ENCODE results near the gene NCKAP5.

NCKAP5 gene

DNA sequence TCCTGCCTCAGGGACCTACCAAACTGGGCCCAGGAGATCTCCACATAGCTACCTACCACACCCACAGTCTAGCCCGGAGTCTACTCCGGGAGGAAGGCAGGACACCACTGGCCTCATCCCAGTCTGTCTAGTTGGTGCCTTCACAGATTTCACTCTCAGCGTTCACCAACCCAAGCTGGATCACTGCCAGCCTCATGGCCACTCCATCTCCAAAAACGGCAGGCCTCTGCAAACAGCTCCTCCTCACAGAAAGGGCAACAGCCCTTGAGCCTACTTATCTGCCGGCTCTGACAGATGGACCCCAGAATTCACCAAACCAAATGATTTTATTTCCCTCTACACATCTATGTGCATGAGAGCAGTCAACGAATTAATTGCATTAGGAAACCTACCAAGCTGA lies 61.3 kb downstream of the NCKAP5 start:
- TF ChIP-seq, protein P1, sequence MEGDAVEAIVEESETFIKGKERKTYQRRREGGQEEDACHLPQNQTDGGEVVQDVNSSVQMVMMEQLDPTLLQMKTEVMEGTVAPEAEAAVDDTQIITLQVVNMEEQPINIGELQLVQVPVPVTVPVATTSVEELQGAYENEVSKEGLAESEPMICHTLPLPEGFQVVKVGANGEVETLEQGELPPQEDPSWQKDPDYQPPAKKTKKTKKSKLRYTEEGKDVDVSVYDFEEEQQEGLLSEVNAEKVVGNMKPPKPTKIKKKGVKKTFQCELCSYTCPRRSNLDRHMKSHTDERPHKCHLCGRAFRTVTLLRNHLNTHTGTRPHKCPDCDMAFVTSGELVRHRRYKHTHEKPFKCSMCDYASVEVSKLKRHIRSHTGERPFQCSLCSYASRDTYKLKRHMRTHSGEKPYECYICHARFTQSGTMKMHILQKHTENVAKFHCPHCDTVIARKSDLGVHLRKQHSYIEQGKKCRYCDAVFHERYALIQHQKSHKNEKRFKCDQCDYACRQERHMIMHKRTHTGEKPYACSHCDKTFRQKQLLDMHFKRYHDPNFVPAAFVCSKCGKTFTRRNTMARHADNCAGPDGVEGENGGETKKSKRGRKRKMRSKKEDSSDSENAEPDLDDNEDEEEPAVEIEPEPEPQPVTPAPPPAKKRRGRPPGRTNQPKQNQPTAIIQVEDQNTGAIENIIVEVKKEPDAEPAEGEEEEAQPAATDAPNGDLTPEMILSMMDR (IDR thresholded peaks at IDR 0.05; ENCODE audit: extremely low read depth, insufficient read depth, missing control alignments): no peak
- no peak for DNase-seq (ENCODE audit: low spot score)
- in situ Hi-C loops (cut with MboI; ENCODE audit: low pct_unique_long_range_greater_than_20kb, low sequenced_read_pairs, unreplicated experiment): no loop called here

- in situ Hi-C loops (cut with MboI; ENCODE audit: low pct_unique_long_range_greater_than_20kb, low sequenced_read_pairs, unreplicated experiment): no loop called here
- no peak for DNase-seq (ENCODE audit: low spot score)
- TF ChIP-seq, protein P1 (IDR thresholded peaks at IDR 0.05; ENCODE audit: extremely low read depth, insufficient read depth, missing control alignments): no peak
These were observed 63.4 kb downstream of the NCKAP5 start for GRCh38 chr2:133504566-133505505.

DNA sequence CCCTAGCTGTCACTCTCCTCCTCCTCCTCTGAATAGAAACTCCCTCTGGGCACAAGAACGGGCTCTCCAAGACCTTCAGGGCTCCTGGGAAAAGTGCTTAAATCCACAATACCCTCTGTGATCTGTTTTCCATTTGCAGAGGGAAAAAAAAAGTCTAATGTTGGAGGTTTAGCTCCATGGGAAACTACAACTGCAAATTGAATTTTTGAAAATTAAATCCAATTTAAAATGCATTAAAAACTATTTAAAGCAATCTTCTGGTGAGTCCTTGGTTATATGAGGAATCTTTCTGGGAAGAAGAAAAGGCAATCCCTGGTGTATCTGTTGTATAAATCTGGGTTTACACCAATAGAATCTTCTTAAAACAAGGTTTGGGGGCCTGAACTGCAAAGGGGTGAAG lies 64.3 kb downstream of the NCKAP5 start:
- in situ Hi-C loops (cut with MboI; ENCODE audit: low pct_unique_long_range_greater_than_20kb, low sequenced_read_pairs, unreplicated experiment): no loop called here
- TF ChIP-seq, protein P1 (IDR thresholded peaks at IDR 0.05; ENCODE audit: extremely low read depth, insufficient read depth, missing control alignments): no peak
- DNase-seq (ENCODE audit: low spot score): no peak

DNA sequence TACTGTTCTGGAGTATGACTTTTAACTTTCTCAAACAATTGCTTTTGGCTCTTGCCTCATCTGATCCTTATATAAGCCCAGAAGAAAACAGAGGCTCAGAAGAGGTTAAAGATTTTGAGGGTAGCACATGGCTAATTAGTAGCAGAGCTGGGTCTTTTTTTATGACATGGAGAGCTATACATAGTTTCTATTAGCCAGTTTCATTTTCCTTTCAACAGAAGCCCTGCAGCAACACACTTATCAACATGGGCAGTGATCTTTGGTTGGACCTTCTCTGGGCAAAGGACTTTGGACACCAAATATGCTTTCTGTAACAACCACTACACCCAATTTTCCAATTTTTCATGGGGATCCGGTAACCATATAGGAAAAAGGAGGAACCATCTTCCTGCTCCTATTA lies 64.9 kb downstream of the NCKAP5 start:
- TF ChIP-seq, protein P1 (IDR thresholded peaks at IDR 0.05; ENCODE audit: extremely low read depth, insufficient read depth, missing control alignments): no peak
- DNase-seq (ENCODE audit: low spot score): peak; percentile 17
- in situ Hi-C loops (cut with MboI; ENCODE audit: low pct_unique_long_range_greater_than_20kb, low sequenced_read_pairs, unreplicated experiment): no loop called here

DNA sequence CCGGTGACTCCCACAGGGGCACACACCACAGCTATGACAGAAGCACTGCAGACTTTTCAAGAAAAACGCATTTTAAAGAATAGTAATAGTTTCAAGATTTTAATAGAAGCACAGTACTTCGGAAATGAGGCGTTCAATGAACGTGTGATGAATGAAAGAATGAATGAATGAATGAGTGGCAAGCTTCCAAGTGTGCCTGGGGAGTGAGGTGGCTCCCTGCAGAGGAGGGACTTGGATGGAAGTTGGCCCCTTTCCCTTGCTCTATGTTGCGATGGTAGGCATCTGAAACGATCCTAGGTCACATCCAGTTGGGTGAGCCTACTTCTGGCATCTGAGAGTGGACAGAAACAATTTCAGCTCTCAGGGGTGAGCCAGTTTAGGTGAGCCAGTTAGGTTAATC lies 65.6 kb downstream of the NCKAP5 start:
- no peak for DNase-seq (ENCODE audit: low spot score)
- in situ Hi-C loops (cut with MboI; ENCODE audit: low pct_unique_long_range_greater_than_20kb, low sequenced_read_pairs, unreplicated experiment): no loop called here
- TF ChIP-seq, protein P1 (IDR thresholded peaks at IDR 0.05; ENCODE audit: extremely low read depth, insufficient read depth, missing control alignments): no peak

GRCh38 chr2:133500917-133501316 lies 67.3 kb downstream of the NCKAP5 start:
- TF ChIP-seq, protein P1 (IDR thresholded peaks at IDR 0.05; ENCODE audit: extremely low read depth, insufficient read depth, missing control alignments): no peak
- no peak for DNase-seq (ENCODE audit: low spot score)
- in situ Hi-C loops (cut with MboI; ENCODE audit: low pct_unique_long_range_greater_than_20kb, low sequenced_read_pairs, unreplicated experiment): no loop called here
